Kasumi-1 (cell line): ENCODE results near the gene RNASET2.
"Not testable (repeated sequence)": the region's sequence is repeated elsewhere in the genome, so short reads cannot be mapped to it uniquely, and the experiment has no call there.

Source experiments
- DNase-seq, 2 experiments: peaks; one replicate each; lab custom pipeline; 2025; lab: John Stamatoyannopoulos, UW

The RNASET2 gene

GRCh38 chr6:166970091-166970490 is 13.7 kb upstream of the RNASET2 start:
- no peak for DNase-seq

GRCh38 chr6:166969390-166970002 is 13.1 kb upstream of the RNASET2 start:
- no peak for DNase-seq

GRCh38 chr6:166966268-166966667 is 9.9 kb upstream of the RNASET2 start:
- no peak for DNase-seq

GRCh38 chr6:166960609-166960978 is 4.2 kb upstream of the RNASET2 start:
- DNase-seq = no peak

GRCh38 chr6:166959911-166960608 is 3.7 kb upstream of the RNASET2 start:
- DNase-seq = no peak

- peak; percentile 82 to 88 for DNase-seq
These were observed 2.8 kb upstream of the RNASET2 start for GRCh38 chr6:166958926-166959861.

- no peak for DNase-seq
These were observed 1.4 kb upstream of the RNASET2 start for GRCh38 chr6:166957805-166958076.

- peak; percentile 51 to 71 for DNase-seq
These were observed 896 bp upstream of the RNASET2 start for GRCh38 chr6:166957087-166957804.

- peak in 1 of 2 experiments; percentile 23 for DNase-seq
These were observed 396 bp downstream of the RNASET2 start for GRCh38 chr6:166955865-166956443.

GRCh38 chr6:166955121-166955864 is 1.1 kb downstream of the RNASET2 start:
- peak; percentile 76 to 84 for DNase-seq

- no peak for DNase-seq
These were observed 2.1 kb downstream of the RNASET2 start for GRCh38 chr6:166954118-166954713.

- no peak for DNase-seq
These were observed 3.5 kb downstream of the RNASET2 start for GRCh38 chr6:166952567-166953486.

GRCh38 chr6:166952121-166952520 is 4.2 kb downstream of the RNASET2 start:
- DNase-seq = peak in 1 of 2 experiments; percentile 17

- DNase-seq = no peak
These were observed 4.7 kb downstream of the RNASET2 start for GRCh38 chr6:166951670-166952060.

GRCh38 chr6:166950892-166951669 is 5.3 kb downstream of the RNASET2 start:
- DNase-seq = peak; percentile 36 to 48

- no peak for DNase-seq
These were observed 5.9 kb downstream of the RNASET2 start for GRCh38 chr6:166950443-166950821.

GRCh38 chr6:166949528-166950442 is 6.6 kb downstream of the RNASET2 start:
- DNase-seq = no peak

GRCh38 chr6:166948724-166949123 is 7.6 kb downstream of the RNASET2 start:
- DNase-seq = not testable (repeated sequence)
